T-helper 17 cell (primary cell): ENCODE data around the gene KCNJ12. TPM values are rescaled to one million over a fixed set of nuclear protein-coding genes. Genes with fewer than 3 reads are reported as not detected.
"Not testable (repeated sequence)": the region's sequence is repeated elsewhere in the genome, so short reads cannot be mapped to it uniquely, and the experiment has no call there.

ENCODE experiments used
- ATAC-seq: fragments of 150-1000 bp; cut with Tn5 transposase; 2 replicates; pipeline ENCODE4 v1.10.0; 2021; ENCODE audit warnings: mild to moderate bottlenecking, moderate library complexity
- DNase-seq, 3 donors: peaks; one replicate each; pipeline versions ENCODE4 v3.0.0 to v3.0.0-alpha.2; 2020 to 2021
- H3K9me3 ChIP-seq: one replicate; pipeline ENCODE4 v1.7.0; 2013; ENCODE audit warnings: low read length, mild to moderate bottlenecking; ENCODE audit not compliant: control insufficient read depth, poor library complexity, severe bottlenecking
- H3K27ac Mint-ChIP-seq: one replicate; pipeline ENCODE4 v1.8.0; 2022; ENCODE audit warnings: mild to moderate bottlenecking, moderate library complexity, mixed read lengths
- H3K27me3 Mint-ChIP-seq: one replicate; pipeline ENCODE4 v1.8.0; 2022; ENCODE audit warnings: mixed read lengths
- H3K36me3 Mint-ChIP-seq: one replicate; pipeline ENCODE4 v1.8.0; 2022; ENCODE audit warnings: low read depth, mixed read lengths
- H3K4me1 Mint-ChIP-seq: one replicate; pipeline ENCODE4 v1.8.0; 2022; ENCODE audit warnings: mild to moderate bottlenecking, mixed read lengths
- H3K4me3 Mint-ChIP-seq: one replicate; pipeline ENCODE4 v1.8.0; 2022; ENCODE audit warnings: mild to moderate bottlenecking, moderate library complexity, mixed read lengths
- total RNA-seq, 4 donors: library from RNA in 2 of 4; stranded (reverse) in 2 of 4; gene quantifications; one replicate each; pipeline ENCODE4 v1.2.3 and lab custom pipeline; 2022 to 2026

The KCNJ12 gene
- total RNA-seq, 2 donors from 2014 or later: 0.12 TPM; not detected in 1

- H3K27me3 Mint-ChIP-seq: peaks cover 31% of the 10 kb centered on the region
- H3K27ac Mint-ChIP-seq, ATAC-seq, DNase-seq, H3K4me3 Mint-ChIP-seq, H3K36me3 Mint-ChIP-seq, H3K9me3 ChIP-seq: not testable (repeated sequence)
- H3K4me1 Mint-ChIP-seq: peaks cover 13% of the 10 kb centered on the region
These were observed 46.4 kb downstream of the KCNJ12 start for GRCh38 chr17:21422311-21423189.

- not testable (repeated sequence) for ATAC-seq, DNase-seq
- H3K27me3 Mint-ChIP-seq: peaks cover 31% of the 10 kb centered on the region
These were observed 47.0 kb downstream of the KCNJ12 start for GRCh38 chr17:21423190-21423493.

DNA sequence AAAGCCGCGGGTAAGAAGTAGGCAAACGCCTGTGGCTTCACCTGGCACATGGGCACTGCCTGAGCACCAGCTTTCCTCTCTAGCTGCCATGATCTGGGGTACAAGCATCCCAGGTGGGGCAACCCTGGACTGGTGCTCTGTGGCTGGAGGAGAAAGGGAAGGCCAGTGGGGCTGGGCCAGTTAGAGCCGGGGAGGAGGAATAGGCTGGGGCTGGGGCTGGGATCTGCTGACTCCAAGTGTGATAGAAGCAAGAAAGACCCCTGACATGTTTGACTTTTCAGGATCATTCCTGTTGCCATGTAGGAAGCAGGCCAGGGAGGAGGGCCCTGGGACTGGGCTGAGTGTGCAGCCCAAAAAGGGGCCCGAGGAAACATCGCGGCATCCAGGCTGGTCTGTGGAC lies 48.5 kb downstream of the KCNJ12 start:
- H3K36me3 Mint-ChIP-seq, H3K27ac Mint-ChIP-seq, H3K4me3 Mint-ChIP-seq, H3K9me3 ChIP-seq, DNase-seq, ATAC-seq, H3K4me1 Mint-ChIP-seq: not testable (repeated sequence)
- peaks cover 23% of the 10 kb centered on the region for H3K27me3 Mint-ChIP-seq

More at GRCh38 chr17:21423190-21423493, 47.0 kb downstream of the KCNJ12 start:
- not testable (repeated sequence) for H3K9me3 ChIP-seq, H3K27ac Mint-ChIP-seq, H3K36me3 Mint-ChIP-seq, H3K4me3 Mint-ChIP-seq
- peaks cover 13% of the 10 kb centered on the region for H3K4me1 Mint-ChIP-seq

DNA sequence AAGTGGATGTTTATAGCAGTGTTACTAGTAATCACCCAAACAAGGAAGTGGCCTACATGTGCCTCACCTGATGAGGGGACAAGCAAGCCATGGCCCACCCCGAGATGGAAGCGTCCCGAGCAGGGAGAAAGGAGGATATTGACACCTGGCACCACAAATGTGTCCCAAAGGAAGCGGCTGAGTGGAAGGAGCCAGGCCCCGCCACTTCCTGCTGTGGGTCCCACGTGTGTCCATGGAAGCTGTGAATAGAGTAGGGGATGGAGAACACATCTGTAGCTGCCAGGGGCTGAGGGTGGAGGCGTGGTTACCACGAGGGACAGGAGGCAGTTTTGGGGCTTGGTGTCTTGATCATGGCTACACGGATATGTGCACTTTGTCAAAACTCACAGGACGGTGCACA lies 49.2 kb downstream of the KCNJ12 start:
- H3K4me3 Mint-ChIP-seq: no peak overlapping the region
- no peak for DNase-seq
- H3K36me3 Mint-ChIP-seq: no peaks in the 10 kb centered on the region
- no peak overlapping the region for H3K27ac Mint-ChIP-seq
- peaks cover 2% of the 10 kb centered on the region for H3K4me1 Mint-ChIP-seq
- H3K9me3 ChIP-seq: no peaks in the 10 kb centered on the region
- no peak for ATAC-seq
- H3K27me3 Mint-ChIP-seq: peaks cover 19% of the 10 kb centered on the region

DNA sequence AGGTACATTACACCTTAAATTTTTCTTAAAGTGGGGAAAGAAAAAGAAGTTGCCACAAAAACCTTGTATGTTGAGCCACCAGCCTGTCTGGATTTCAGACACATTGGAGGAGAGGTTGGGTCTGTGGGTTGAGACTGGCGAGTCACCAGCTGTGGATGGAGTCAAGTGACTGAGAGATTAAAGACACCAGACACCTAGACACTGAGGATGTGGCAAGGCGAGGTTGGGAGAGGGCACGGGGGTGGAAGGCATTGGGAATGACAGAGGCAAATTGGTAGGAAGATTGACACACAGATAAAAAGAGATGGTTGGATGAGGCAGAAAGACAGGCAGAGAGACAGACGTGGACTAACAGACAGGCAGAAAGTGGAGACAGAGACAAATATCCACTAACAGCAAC lies 49.6 kb downstream of the KCNJ12 start:
- no peaks in the 10 kb centered on the region for H3K9me3 ChIP-seq
- H3K36me3 Mint-ChIP-seq: no peaks in the 10 kb centered on the region
- H3K4me1 Mint-ChIP-seq: peaks cover 2% of the 10 kb centered on the region
- peaks cover 19% of the 10 kb centered on the region for H3K27me3 Mint-ChIP-seq
- DNase-seq: no peak
- ATAC-seq: no peak
- no peak overlapping the region for H3K4me3 Mint-ChIP-seq
- H3K27ac Mint-ChIP-seq: no peak overlapping the region

DNA sequence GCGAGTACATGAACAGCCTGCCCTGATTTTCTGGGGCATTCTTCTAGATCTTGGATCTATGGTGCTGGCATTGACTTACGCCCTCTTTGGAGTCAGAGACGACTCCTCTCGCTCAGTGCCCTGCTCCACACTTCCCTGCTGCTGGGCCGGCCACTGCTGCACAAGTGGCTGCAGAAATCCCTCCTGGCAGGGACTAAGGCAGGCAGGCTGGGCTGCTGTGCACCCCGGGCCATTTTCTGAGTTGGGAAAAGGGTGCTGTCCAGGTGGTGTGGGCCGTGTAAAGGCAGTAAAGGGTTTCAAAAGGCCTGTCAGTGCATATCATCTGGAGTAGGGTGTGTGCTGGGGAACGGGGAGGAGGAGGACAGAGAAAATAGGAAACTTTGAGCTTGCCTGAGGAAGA lies 50.1 kb downstream of the KCNJ12 start:
- H3K36me3 Mint-ChIP-seq, ATAC-seq, H3K4me3 Mint-ChIP-seq, H3K9me3 ChIP-seq, DNase-seq, H3K27ac Mint-ChIP-seq, H3K4me1 Mint-ChIP-seq: not testable (repeated sequence)
- H3K27me3 Mint-ChIP-seq: peaks cover 19% of the 10 kb centered on the region

- DNase-seq, H3K9me3 ChIP-seq, H3K4me1 Mint-ChIP-seq, H3K4me3 Mint-ChIP-seq, H3K36me3 Mint-ChIP-seq, ATAC-seq, H3K27ac Mint-ChIP-seq: not testable (repeated sequence)
- H3K27me3 Mint-ChIP-seq: peaks cover 19% of the 10 kb centered on the region
These were observed 50.7 kb downstream of the KCNJ12 start for GRCh38 chr17:21426876-21427275.

DNA sequence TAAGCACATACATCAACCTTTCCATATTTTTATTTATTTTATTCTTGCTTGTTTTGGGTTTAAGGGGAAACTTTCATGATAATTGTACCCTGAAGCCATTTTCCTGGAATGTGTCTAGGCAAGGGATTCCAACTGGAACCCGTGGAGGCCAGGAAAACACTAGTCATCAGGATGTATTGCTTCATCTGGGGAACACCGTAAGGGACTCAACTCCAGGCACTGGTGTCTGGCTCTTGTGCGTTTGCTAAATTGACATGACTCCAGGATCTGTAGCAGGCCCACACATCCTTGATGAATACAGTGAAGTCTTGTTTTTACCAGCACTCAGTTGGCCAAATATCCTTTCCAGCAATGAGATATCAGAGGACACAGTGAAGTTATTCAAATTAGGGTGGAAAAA lies 51.6 kb downstream of the KCNJ12 start:
- H3K4me1 Mint-ChIP-seq, H3K27ac Mint-ChIP-seq, H3K36me3 Mint-ChIP-seq, DNase-seq, ATAC-seq, H3K4me3 Mint-ChIP-seq, H3K9me3 ChIP-seq: not testable (repeated sequence)
- H3K27me3 Mint-ChIP-seq: peaks cover 19% of the 10 kb centered on the region

GRCh38 chr17:21428752-21429424 lies 52.7 kb downstream of the KCNJ12 start:
- not testable (repeated sequence) for H3K4me1 Mint-ChIP-seq, H3K36me3 Mint-ChIP-seq, H3K4me3 Mint-ChIP-seq, ATAC-seq, DNase-seq, H3K9me3 ChIP-seq, H3K27ac Mint-ChIP-seq
- H3K27me3 Mint-ChIP-seq: peaks cover 25% of the 10 kb centered on the region

DNA sequence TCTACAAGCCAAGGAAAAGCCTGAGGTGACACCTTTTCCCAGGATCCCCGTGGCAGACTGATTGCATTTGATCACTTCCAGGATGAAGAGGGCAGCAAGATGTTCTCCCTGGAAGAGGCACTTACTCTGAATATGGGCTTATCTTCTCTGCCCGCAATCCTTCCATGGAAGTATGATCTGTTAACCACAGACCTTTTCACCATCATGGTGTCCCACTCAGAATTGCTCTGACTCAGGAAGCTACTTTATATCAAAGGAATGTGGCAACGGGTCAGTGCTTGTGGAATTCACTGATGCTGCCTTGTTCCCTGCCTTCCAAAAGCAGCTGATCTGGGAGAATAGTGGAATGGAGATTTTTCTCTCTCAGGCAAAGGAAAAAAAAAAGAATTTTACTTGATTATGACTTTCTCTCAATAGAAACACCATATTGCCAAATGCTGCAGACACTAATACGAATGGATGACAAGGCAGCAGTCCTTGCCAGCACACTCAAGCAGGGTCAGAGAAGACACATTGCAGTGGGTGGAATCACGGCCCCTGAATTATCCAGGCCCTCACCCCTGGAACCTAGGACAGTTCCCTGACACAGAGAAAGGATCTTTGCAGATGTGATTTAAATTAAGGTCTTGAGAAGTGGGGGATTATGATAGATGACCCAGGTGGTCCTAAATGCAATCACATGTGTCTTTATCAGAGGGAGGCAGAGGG lies 53.9 kb downstream of the KCNJ12 start:
- not testable (repeated sequence) for H3K9me3 ChIP-seq, H3K36me3 Mint-ChIP-seq, H3K4me3 Mint-ChIP-seq, ATAC-seq, H3K27ac Mint-ChIP-seq, H3K4me1 Mint-ChIP-seq, DNase-seq
- peaks cover 26% of the 10 kb centered on the region for H3K27me3 Mint-ChIP-seq

DNA sequence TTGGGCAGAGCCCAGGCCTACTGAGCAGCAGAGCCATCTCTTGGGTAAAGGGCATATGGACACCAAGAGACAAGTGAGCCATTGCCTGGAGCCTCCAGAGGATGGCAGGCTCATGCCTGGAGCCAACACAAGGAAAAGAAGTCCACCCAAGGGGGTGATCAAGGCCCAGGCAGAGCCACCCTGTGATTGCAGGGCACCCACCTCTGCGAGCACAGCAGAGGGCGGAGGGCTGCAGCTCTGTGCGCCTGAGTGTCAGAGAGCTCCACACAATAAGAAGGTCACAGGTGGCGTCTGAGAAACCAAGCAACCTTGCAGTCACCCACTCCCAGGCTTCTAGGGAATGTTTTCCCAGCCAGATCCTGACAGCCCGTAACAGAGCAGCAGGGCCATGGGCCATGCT lies 57.8 kb downstream of the KCNJ12 start:
- not testable (repeated sequence) for H3K4me3 Mint-ChIP-seq, H3K4me1 Mint-ChIP-seq, ATAC-seq, H3K9me3 ChIP-seq, H3K36me3 Mint-ChIP-seq, DNase-seq, H3K27ac Mint-ChIP-seq
- peaks cover 19% of the 10 kb centered on the region for H3K27me3 Mint-ChIP-seq

GRCh38 chr17:21434976-21435375 lies 58.8 kb downstream of the KCNJ12 start:
- not testable (repeated sequence) for H3K27ac Mint-ChIP-seq, ATAC-seq, H3K4me3 Mint-ChIP-seq, H3K4me1 Mint-ChIP-seq, H3K9me3 ChIP-seq, DNase-seq, H3K36me3 Mint-ChIP-seq
- H3K27me3 Mint-ChIP-seq: peaks cover 19% of the 10 kb centered on the region

DNA sequence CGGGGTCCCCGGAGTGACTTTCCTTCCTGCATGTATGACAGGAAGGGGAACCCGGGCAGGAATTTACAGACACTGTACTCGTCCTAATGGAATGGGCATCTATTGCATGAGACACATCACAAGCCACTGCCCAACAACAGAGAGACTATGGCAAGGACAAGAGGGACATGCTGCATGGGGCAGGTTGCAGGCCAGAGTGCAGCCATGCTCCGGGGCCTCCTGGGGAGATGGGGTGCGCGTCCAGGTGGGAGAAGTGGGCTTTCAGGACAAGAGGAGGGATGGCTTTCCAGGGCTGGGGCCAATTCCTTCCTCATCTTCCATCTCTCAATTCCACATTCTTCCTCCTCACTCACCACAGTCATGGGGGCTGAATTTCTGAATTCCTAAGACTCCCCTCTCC lies 60.3 kb downstream of the KCNJ12 start:
- H3K4me1 Mint-ChIP-seq, H3K4me3 Mint-ChIP-seq, H3K27ac Mint-ChIP-seq, ATAC-seq, H3K36me3 Mint-ChIP-seq, H3K9me3 ChIP-seq, DNase-seq: not testable (repeated sequence)
- H3K27me3 Mint-ChIP-seq: peaks cover 19% of the 10 kb centered on the region
